Motor neuron (in vitro differentiated cells): ENCODE measurements around the gene CATSPERE. TPM values are rescaled to one million over a fixed set of nuclear protein-coding genes. Genes with fewer than 3 reads are reported as not detected.

Experiments used
- ATAC-seq, 8 experiments: fragments of 200-7000 bp; cut with Tn5 transposase; replicated peaks in 6 of 8; 2 replicates each; pipeline ENCODE4 v1.8.0; 2021; ENCODE audit warnings: mild to moderate bottlenecking in 8 of 8, moderate library complexity in 8 of 8
- H3K27ac ChIP-seq, 2 donors: fragments of 250-450 bp; sonication (Bioruptor Pico); 2 replicates each; pipeline ENCODE4 v1.9.0; 2021; ENCODE audit warnings: antibody characterized with exemption in 2 of 2, mild to moderate bottlenecking in 2 of 2, moderate library complexity in 1 of 2
- H3K4me1 ChIP-seq, 2 donors: fragments of 250-450 bp; sonication (Bioruptor Pico); replicated peaks in 1 of 2; 2 replicates each; pipeline ENCODE4 v1.6.1; 2021; ENCODE audit warnings: antibody characterized with exemption in 2 of 2, mild to moderate bottlenecking in 2 of 2, moderate library complexity in 1 of 2
- H3K4me3 ChIP-seq, 5 donors: fragments of 250-450 bp; sonication (Bioruptor Pico); 2 replicates each; pipeline ENCODE4 v1.9.0; 2021; ENCODE audit warnings: antibody characterized with exemption in 5 of 5, mild to moderate bottlenecking in 5 of 5, moderate library complexity in 4 of 5
- whole genome bisulfite sequencing, 10 experiments: fragments of 450-650 bp; shearing (Covaris generic); methylation state at CpG; one replicate each; pipeline ENCODE4 v1.0.0; 2022; 5-methylcytosine and 5-hydroxymethylcytosine counted together
- in situ Hi-C, 9 experiments: fragments of 400-800 bp; cut with MboI; loops; one replicate each; pipeline ENCODE4 v1.15.0; 2021; ENCODE audit warnings: low sequenced_read_pairs in 9 of 9, low pct_unique_long_range_greater_than_20kb in 2 of 9; ENCODE audit not compliant: unreplicated experiment in 9 of 9
- total RNA-seq, 8 experiments: library from RNA; unstranded; fragments of 300-600 nt; gene quantifications; 2 replicates each; pipeline versions ENCODE4 v1.2.3 to v1.2.4, GENCODE V29; 2022

Gene CATSPERE
- total RNA-seq, 8 experiments from 2014 or later: 0.57 to 2.8 (median 0.66) TPM

GRCh38 chr1:244437086-244437468 is 24.0 kb upstream of the CATSPERE start:
- no peak for ATAC-seq
- Histone ChIP-seq H3K4me3 (no peak overlapping the region), H3K27ac (no peak overlapping the region), H3K4me1 (no peaks in the 10 kb centered on the region)
- in situ Hi-C loops: no loop called here

- no peak overlapping the region for H3K4me3 ChIP-seq
- in situ Hi-C loops: no loop called here
- no peak overlapping the region for H3K27ac ChIP-seq
- peak in 3 of 8 experiments; percentile 54 to 77 (median 74) for ATAC-seq
- WGBS, 10 experiments: 51 to 87% (median 71%) methylated on average over 3 to 6 of the region's 8 CpGs; no CpG with 5 or more reads in 3 of the 10 experiments
- no peaks in the 10 kb centered on the region for H3K4me1 ChIP-seq
Observed at GRCh38 chr1:244439391-244440032, 21.6 kb upstream of the CATSPERE start.

- H3K27ac ChIP-seq: no peak overlapping the region
- ATAC-seq: no peak
- H3K4me1 ChIP-seq: peaks cover 11 to 23% of the 10 kb centered on the region in 2 donors
- no peak overlapping the region for H3K4me3 ChIP-seq
- in situ Hi-C loops: no loop called here
- 83 to 100% (median 100%) methylated on average over 1 to 2 of the region's 2 CpGs; no CpG with 5 or more reads in 1 of the 10 experiments for WGBS, 10 experiments
Observed at GRCh38 chr1:244442850-244443249, 18.2 kb upstream of the CATSPERE start.

GRCh38 chr1:244444854-244445253 is 16.2 kb upstream of the CATSPERE start:
- 33 to 83% (median 50%) methylated on average over 1 of the region's 1 CpG; no CpG with 5 or more reads in 5 of the 10 experiments for WGBS, 10 experiments
- Histone ChIP-seq H3K4me1 (peaks cover 17 to 43% of the 10 kb centered on the region in 2 donors), H3K27ac (no peak overlapping the region), H3K4me3 (no peak overlapping the region)
- ATAC-seq: peak in 3 of 8 experiments; percentile 67 to 77 (median 69)
- in situ Hi-C loops: no loop called here

- H3K4me1 ChIP-seq: peaks cover 21 to 49% of the 10 kb centered on the region in 2 donors
- ATAC-seq: peak in 6 of 8 experiments; percentile 12 to 38 (median 22)
- in situ Hi-C loops: no loop called here
Observed at GRCh38 chr1:244445320-244446181, 15.5 kb upstream of the CATSPERE start.

GRCh38 chr1:244447024-244447423 is 14.0 kb upstream of the CATSPERE start:
- Histone ChIP-seq H3K4me3 (no peak overlapping the region), H3K27ac (no peak overlapping the region), H3K4me1 (peaks cover 21 to 49% of the 10 kb centered on the region in 2 donors)
- 44 to 100% (median 100%) methylated on average over 1 of the region's 1 CpG; no CpG with 5 or more reads in 3 of the 10 experiments for WGBS, 10 experiments
- in situ Hi-C loops: no loop called here
- no peak for ATAC-seq

More at GRCh38 chr1:244445320-244446181, 15.5 kb upstream of the CATSPERE start:
- WGBS, 10 experiments: 13 to 82% (median 65%) methylated on average over 1 to 2 of the region's 2 CpGs
- Histone ChIP-seq H3K27ac (no peak overlapping the region), H3K4me3 (no peak overlapping the region)

GRCh38 chr1:244447552-244447951 is 13.5 kb upstream of the CATSPERE start:
- in situ Hi-C loops: no loop called here
- 72 to 100% (median 94%) methylated on average over 1 to 2 of the region's 2 CpGs for WGBS, 10 experiments

GRCh38 chr1:244448279-244449036 is 12.6 kb upstream of the CATSPERE start:
- Histone ChIP-seq H3K4me3 (no peak overlapping the region), H3K27ac (no peak overlapping the region), H3K4me1 (peaks cover 26 to 55% of the 10 kb centered on the region in 2 donors)
- 78 to 100% (median 92%) methylated on average over 1 to 5 of the region's 5 CpGs; no CpG with 5 or more reads in 1 of the 10 experiments for WGBS, 10 experiments
- in situ Hi-C loops: no loop called here
- no peak for ATAC-seq

More at GRCh38 chr1:244447552-244447951, 13.5 kb upstream of the CATSPERE start:
- Histone ChIP-seq H3K27ac (no peak overlapping the region), H3K4me3 (no peak overlapping the region), H3K4me1 (peaks cover 23 to 52% of the 10 kb centered on the region in 2 donors)
- no peak for ATAC-seq

- H3K4me1 ChIP-seq: peaks cover 22 to 52% of the 10 kb centered on the region in 2 donors
- H3K27ac ChIP-seq: no peak overlapping the region
- H3K4me3 ChIP-seq: peak overlapping the region; percentile 70 to 84 (median 76)
- 20 to 96% (median 36%) methylated on average over 1 to 8 of the region's 8 CpGs; no CpG with 5 or more reads in 1 of the 10 experiments for WGBS, 10 experiments
- in situ Hi-C loops: no loop called here
- no peak for ATAC-seq
Observed at GRCh38 chr1:244449936-244450508, 11.1 kb upstream of the CATSPERE start.

GRCh38 chr1:244450597-244451538 is 10.2 kb upstream of the CATSPERE start:
- H3K4me3 ChIP-seq: peak overlapping the region; percentile 70 to 84 (median 76)
- H3K27ac ChIP-seq: peak overlapping the region; percentile 83 to 85
- peak in 7 of 8 experiments; percentile 0 to 4 (median 0) for ATAC-seq
- WGBS, 10 experiments: 0 to 40% (median 2%) methylated on average over 1 to 7 of the region's 41 CpGs; no CpG with 5 or more reads in 1 of the 10 experiments
- peaks cover 17 to 44% of the 10 kb centered on the region in 2 donors for H3K4me1 ChIP-seq
- in situ Hi-C loops: no loop called here

- peaks cover 15 to 39% of the 10 kb centered on the region in 2 donors for H3K4me1 ChIP-seq
- peak within 1 kb of the TSS; percentile 70 to 84 (median 76) for H3K4me3 ChIP-seq
- peak within 1 kb of the TSS; percentile 83 to 85 for H3K27ac ChIP-seq
- WGBS, 10 experiments: 0% methylated on average over 5 of the region's 45 CpGs; no CpG with 5 or more reads in 9 of the 10 experiments
- in situ Hi-C loops: no loop called here
- no peak for ATAC-seq
Observed at GRCh38 chr1:244451539-244451950, 9.5 kb upstream of the CATSPERE start, which contains the start of gene ADSS2. Gene ADSS2, minus strand, starts transcription at chr1:244451909. Its CDS starts 92 bp downstream, at chr1:244451817.
